ENCODE results near the gene SMAD5. TPM values are rescaled to one million over a fixed set of nuclear protein-coding genes. Genes with fewer than 3 reads are reported as not detected.

The SMAD5 gene
- total RNA-seq, 1 donor from 2014 or later = 71.3 TPM

GRCh38 chr5:136182618-136183017 lies 50.0 kb downstream of the SMAD5 start:
- Mint-ChIP-seq H3K27me3 (ENCODE audit: low read depth, unreplicated experiment) (no peaks in the 10 kb centered on the region), H3K36me3 (ENCODE audit: low read depth, unreplicated experiment) (peaks cover 11% of the 10 kb centered on the region), H3K27ac (ENCODE audit: unreplicated experiment) (no peak overlapping the region), H3K4me3 (ENCODE audit: unreplicated experiment) (no peak overlapping the region), H3K4me1 (ENCODE audit: low read depth, unreplicated experiment) (no peaks in the 10 kb centered on the region), H3K9me3 (ENCODE audit: unreplicated experiment) (peaks cover under 1% of the 10 kb centered on the region)
- no peaks in the 10 kb centered on the region for H3K4me1 ChIP-seq (ENCODE audit: insufficient read depth, low read length)
- no peaks in the 10 kb centered on the region for H3K9me3 ChIP-seq (ENCODE audit: insufficient read depth, low read depth, low read length)
- FAIRE-seq (no peak), DNase-seq (ENCODE audit: low read depth) (peak; percentile 35)
- TF ChIP-seq EZH2 (IDR thresholded peaks at IDR 0.05; ENCODE audit: insufficient read depth, low read length) (no peak), CTCF (IDR thresholded peaks at IDR 0.05; ENCODE audit: insufficient read depth, low read depth, low read length) (no peak)
- no peak overlapping the region for H3K27ac ChIP-seq (ENCODE audit: low read depth, low read length)
- H3K79me2 ChIP-seq (ENCODE audit: insufficient read depth, low read length) = no peaks in the 10 kb centered on the region
- no peaks in the 10 kb centered on the region for H3K27me3 ChIP-seq (ENCODE audit: insufficient read depth, low read length)
- peaks cover 17% of the 10 kb centered on the region for H4K20me1 ChIP-seq (ENCODE audit: insufficient read depth, low read length)
- no peak overlapping the region for H3K9ac ChIP-seq (ENCODE audit: low read length)
- no peak overlapping the region for H3K4me3 ChIP-seq (ENCODE audit: insufficient read depth, low read depth, low read length)
- peaks cover 5% of the 10 kb centered on the region for H3K36me3 ChIP-seq (ENCODE audit: insufficient read depth, low read length)
- no peak overlapping the region for H2AFZ ChIP-seq (ENCODE audit: low read depth, low read length)
- no peak overlapping the region for H3K4me2 ChIP-seq (ENCODE audit: low read length)

DNA sequence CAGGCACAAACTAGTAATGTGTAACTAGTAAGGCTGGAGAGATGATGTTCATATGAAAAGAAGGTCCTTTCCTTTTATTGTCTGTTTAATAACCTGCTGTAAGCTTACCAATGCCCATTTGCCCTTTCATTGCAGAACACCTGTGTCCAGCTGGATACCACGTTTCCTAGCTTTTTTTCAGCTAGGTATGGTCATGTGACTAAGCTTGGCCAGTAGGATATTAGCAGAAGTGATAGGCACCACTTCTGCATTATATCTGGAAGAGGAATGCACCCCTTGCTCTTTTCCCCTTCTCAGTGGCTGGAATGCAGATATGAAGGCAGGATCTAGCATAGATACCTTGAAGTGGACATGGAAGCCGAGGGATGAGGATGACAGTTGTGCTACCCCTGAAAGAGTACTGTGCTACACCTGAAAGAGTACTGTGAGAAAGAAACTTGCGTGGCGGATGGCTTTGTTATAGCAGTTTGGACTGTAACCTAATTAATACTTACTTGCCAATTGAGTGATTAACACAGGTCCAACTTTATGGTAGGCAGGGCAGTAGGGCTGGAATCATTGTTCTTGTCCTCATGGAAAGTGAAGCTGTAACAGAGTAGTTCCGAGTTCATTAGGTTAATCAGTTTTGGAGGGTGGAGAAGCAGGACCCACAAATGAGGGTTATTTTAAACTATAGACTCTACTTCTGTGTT lies 53.5 kb downstream of the SMAD5 start:
- H3K4me1 ChIP-seq (ENCODE audit: insufficient read depth, low read length) = no peaks in the 10 kb centered on the region
- no peaks in the 10 kb centered on the region for H3K4me1 Mint-ChIP-seq (ENCODE audit: low read depth, unreplicated experiment)
- FAIRE-seq = no peak
- no peak overlapping the region for H3K4me2 ChIP-seq (ENCODE audit: low read length)
- H3K9me3 ChIP-seq (ENCODE audit: insufficient read depth, low read depth, low read length) = no peaks in the 10 kb centered on the region
- no peak overlapping the region for H3K4me3 Mint-ChIP-seq (ENCODE audit: unreplicated experiment)
- no peak overlapping the region for H2AFZ ChIP-seq (ENCODE audit: low read depth, low read length)
- no peak for DNase-seq (ENCODE audit: low read depth)
- H3K27me3 Mint-ChIP-seq (ENCODE audit: low read depth, unreplicated experiment) = peaks cover 11% of the 10 kb centered on the region
- peaks cover 14% of the 10 kb centered on the region for H3K27me3 ChIP-seq (ENCODE audit: insufficient read depth, low read length)
- TF ChIP-seq CTCF (IDR thresholded peaks at IDR 0.05; ENCODE audit: insufficient read depth, low read depth, low read length) = no peak
- no peak for TF ChIP-seq EZH2 (IDR thresholded peaks at IDR 0.05; ENCODE audit: insufficient read depth, low read length)
- H3K79me2 ChIP-seq (ENCODE audit: insufficient read depth, low read length) = no peaks in the 10 kb centered on the region
- H3K36me3 ChIP-seq (ENCODE audit: insufficient read depth, low read length) = peaks cover 2% of the 10 kb centered on the region
- H3K27ac Mint-ChIP-seq (ENCODE audit: unreplicated experiment) = no peak overlapping the region
- no peak overlapping the region for H3K9ac ChIP-seq (ENCODE audit: low read length)
- no peak overlapping the region for H3K27ac ChIP-seq (ENCODE audit: low read depth, low read length)
- peaks cover 40% of the 10 kb centered on the region for H4K20me1 ChIP-seq (ENCODE audit: insufficient read depth, low read length)
- no peak overlapping the region for H3K4me3 ChIP-seq (ENCODE audit: insufficient read depth, low read depth, low read length)
- peaks cover 2% of the 10 kb centered on the region for H3K9me3 Mint-ChIP-seq (ENCODE audit: unreplicated experiment)
- peaks cover 24% of the 10 kb centered on the region for H3K36me3 Mint-ChIP-seq (ENCODE audit: low read depth, unreplicated experiment)

- Histone ChIP-seq H3K27me3 (ENCODE audit: insufficient read depth, low read length) (peaks cover 20% of the 10 kb centered on the region), H3K4me2 (ENCODE audit: low read length) (no peak overlapping the region), H2AFZ (ENCODE audit: low read depth, low read length) (no peak overlapping the region), H3K4me1 (ENCODE audit: insufficient read depth, low read length) (peaks cover 2% of the 10 kb centered on the region), H3K4me3 (ENCODE audit: insufficient read depth, low read depth, low read length) (no peak overlapping the region), H3K9ac (ENCODE audit: low read length) (no peak overlapping the region), H3K27ac (ENCODE audit: low read depth, low read length) (no peak overlapping the region), H3K79me2 (ENCODE audit: insufficient read depth, low read length) (no peaks in the 10 kb centered on the region), H3K36me3 (ENCODE audit: insufficient read depth, low read length) (peaks cover under 1% of the 10 kb centered on the region), H4K20me1 (ENCODE audit: insufficient read depth, low read length) (peaks cover 44% of the 10 kb centered on the region), H3K9me3 (ENCODE audit: insufficient read depth, low read depth, low read length) (no peaks in the 10 kb centered on the region)
- H3K27me3 Mint-ChIP-seq (ENCODE audit: low read depth, unreplicated experiment) = peaks cover 16% of the 10 kb centered on the region
- H3K27ac Mint-ChIP-seq (ENCODE audit: unreplicated experiment) = no peak overlapping the region
- FAIRE-seq (peak; percentile 59), DNase-seq (ENCODE audit: low read depth) (no peak)
- no peak overlapping the region for H3K4me3 Mint-ChIP-seq (ENCODE audit: unreplicated experiment)
- H3K9me3 Mint-ChIP-seq (ENCODE audit: unreplicated experiment) = peaks cover 2% of the 10 kb centered on the region
- H3K36me3 Mint-ChIP-seq (ENCODE audit: low read depth, unreplicated experiment) = peaks cover 26% of the 10 kb centered on the region
- no peaks in the 10 kb centered on the region for H3K4me1 Mint-ChIP-seq (ENCODE audit: low read depth, unreplicated experiment)
- no peak for TF ChIP-seq CTCF (IDR thresholded peaks at IDR 0.05; ENCODE audit: insufficient read depth, low read depth, low read length)
- no peak for TF ChIP-seq EZH2 (IDR thresholded peaks at IDR 0.05; ENCODE audit: insufficient read depth, low read length)
Measured at GRCh38 chr5:136186796-136187195, 54.2 kb downstream of the SMAD5 start.

All from astrocyte (in vitro differentiated cells and primary cell).